Measurements from ENCODE around the gene ADGRE2. TPM values are rescaled to one million over a fixed set of nuclear protein-coding genes. Genes with fewer than 3 reads are reported as not detected.
"Not testable (repeated sequence)": the region's sequence is repeated elsewhere in the genome, so short reads cannot be mapped to it uniquely, and the experiment has no call there.

ADGRE2 gene
- total RNA-seq, 2 donors from 2014 or later, result 1.3 to 1.8 TPM

DNA sequence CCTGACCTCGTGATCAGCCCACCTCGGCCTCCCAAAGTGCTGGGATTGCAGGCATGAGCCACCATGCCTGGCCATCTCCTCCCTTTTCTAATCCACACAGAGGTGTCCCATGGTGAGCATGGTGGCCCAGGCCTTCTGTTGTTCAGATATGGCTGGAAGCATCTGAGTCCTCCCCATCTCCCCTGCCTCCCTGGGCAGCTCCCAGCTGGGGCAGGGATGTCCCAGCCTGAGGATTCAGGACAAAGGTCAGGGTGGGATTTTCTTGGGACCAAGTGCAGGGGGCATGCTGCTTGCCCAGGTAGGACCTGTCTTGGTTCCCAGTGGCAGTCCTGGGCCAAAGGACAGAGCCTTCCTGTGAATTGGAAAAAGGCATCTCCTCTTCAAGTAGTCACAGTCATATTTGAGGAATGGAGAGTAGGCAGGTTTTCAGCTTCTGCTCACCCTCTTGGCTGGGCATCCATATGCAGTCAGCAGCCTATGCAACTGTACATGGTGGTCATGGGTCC is 10.8 kb downstream of the ADGRE2 start:
- H3K27ac ChIP-seq, result no peak overlapping the region
- no peak for DNase-seq
- no peaks in the 10 kb centered on the region for H3K9me3 ChIP-seq
- H3K4me1 ChIP-seq, result no peaks in the 10 kb centered on the region
- H3K36me3 ChIP-seq, result no peaks in the 10 kb centered on the region
- TF ChIP-seq, protein P1, sequence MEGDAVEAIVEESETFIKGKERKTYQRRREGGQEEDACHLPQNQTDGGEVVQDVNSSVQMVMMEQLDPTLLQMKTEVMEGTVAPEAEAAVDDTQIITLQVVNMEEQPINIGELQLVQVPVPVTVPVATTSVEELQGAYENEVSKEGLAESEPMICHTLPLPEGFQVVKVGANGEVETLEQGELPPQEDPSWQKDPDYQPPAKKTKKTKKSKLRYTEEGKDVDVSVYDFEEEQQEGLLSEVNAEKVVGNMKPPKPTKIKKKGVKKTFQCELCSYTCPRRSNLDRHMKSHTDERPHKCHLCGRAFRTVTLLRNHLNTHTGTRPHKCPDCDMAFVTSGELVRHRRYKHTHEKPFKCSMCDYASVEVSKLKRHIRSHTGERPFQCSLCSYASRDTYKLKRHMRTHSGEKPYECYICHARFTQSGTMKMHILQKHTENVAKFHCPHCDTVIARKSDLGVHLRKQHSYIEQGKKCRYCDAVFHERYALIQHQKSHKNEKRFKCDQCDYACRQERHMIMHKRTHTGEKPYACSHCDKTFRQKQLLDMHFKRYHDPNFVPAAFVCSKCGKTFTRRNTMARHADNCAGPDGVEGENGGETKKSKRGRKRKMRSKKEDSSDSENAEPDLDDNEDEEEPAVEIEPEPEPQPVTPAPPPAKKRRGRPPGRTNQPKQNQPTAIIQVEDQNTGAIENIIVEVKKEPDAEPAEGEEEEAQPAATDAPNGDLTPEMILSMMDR (IDR thresholded peaks at IDR 0.05), result no peak
- no peaks in the 10 kb centered on the region for H3K27me3 ChIP-seq
- no peak overlapping the region for H3K9ac ChIP-seq (ENCODE audit: low read depth in 2 of 2, low read length in 2 of 2)
- intact Hi-C loops (cut with DNase I), result loop anchor here (5.0 kb wide), 1 partner anchor 370 kb away; no protein-coding TSS in a partner anchor
- H3K4me3 ChIP-seq, result no peak overlapping the region

DNA sequence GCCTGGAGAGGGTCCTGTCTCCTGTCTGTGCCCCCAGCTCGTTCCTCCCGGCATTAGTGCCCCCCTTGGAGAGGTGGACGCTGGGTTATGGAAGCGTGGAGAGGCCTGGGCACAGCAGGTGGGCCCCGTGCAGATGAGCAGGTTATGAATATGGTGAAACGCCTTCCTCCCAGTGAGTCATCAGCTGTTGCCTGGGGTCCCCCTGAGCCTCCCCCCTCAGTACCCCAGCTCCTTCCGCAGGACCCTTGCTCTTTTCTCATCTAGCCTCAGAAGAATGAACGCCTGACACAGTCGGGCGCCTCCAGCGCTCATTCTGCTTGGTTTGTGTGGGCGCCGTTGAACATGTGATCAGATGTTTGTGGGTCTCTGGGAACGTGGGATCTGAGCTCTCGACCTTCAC is 12.5 kb downstream of the ADGRE2 start:
- not testable (repeated sequence) for DNase-seq; H3K9me3 ChIP-seq; H3K4me1 ChIP-seq; H3K36me3 ChIP-seq; H3K27ac ChIP-seq; H3K27me3 ChIP-seq; H3K9ac ChIP-seq (ENCODE audit: low read depth in 2 of 2, low read length in 2 of 2); H3K4me3 ChIP-seq
- intact Hi-C loops (cut with DNase I), result loop anchor here (5.0 kb wide), 1 partner anchor 369 kb away; no protein-coding TSS in a partner anchor

DNA sequence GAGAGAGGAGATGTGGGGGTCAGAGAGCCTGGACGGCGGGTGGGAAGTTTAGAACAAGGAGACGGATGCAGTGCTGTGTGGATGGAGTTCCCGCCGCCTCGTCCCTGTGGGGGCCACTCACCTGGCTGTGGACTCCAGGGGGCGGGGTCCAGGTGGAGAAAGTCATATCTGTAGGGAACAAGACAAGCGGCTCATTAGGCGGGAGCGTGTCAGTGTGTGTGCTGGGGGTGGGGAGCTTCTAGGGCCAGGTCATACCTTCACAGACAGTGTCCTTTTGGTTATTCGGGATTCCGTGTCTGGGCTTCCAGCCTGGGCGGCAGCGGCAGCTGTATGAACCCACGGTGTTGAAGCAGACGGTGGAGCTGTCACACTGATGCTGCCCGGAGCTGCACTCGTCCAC is 13.0 kb downstream of the ADGRE2 start:
- H3K9me3 ChIP-seq; H3K36me3 ChIP-seq; DNase-seq; H3K27me3 ChIP-seq; H3K4me1 ChIP-seq; H3K4me3 ChIP-seq; H3K9ac ChIP-seq (ENCODE audit: low read depth in 2 of 2, low read length in 2 of 2); H3K27ac ChIP-seq: not testable (repeated sequence)
- intact Hi-C loops (cut with DNase I), result loop anchor here (5.0 kb wide), 1 partner anchor 368 kb away; no protein-coding TSS in a partner anchor

DNA sequence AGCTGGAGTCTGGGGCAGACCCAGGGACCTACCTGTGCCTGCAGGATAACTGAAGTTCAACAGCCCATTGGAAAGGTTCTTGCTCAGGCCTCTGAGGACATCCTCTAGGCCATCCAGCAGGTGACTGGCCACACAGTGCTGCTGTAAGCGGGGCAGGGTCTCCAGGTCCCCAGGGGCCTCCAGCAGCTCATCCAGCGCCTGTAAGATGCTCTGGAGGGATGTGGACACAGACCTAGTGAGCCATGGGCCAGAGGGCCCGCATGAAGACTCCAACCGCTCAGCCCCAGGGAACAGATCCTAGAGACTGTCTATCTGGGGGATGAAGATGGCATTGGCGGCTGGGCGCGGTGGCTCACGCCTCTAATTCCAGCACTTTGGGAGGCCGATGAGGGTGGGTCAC is 14.0 kb downstream of the ADGRE2 start:
- DNase-seq, result no peak
- intact Hi-C loops (cut with DNase I), result no loop called here
- Histone ChIP-seq H3K36me3 (no peaks in the 10 kb centered on the region), H3K27me3 (no peaks in the 10 kb centered on the region), H3K4me1 (no peaks in the 10 kb centered on the region), H3K9me3 (no peaks in the 10 kb centered on the region), H3K9ac (ENCODE audit: low read depth in 2 of 2, low read length in 2 of 2) (no peak overlapping the region), H3K27ac (no peak overlapping the region), H3K4me3 (no peak overlapping the region)
- TF ChIP-seq, protein P1 (IDR thresholded peaks at IDR 0.05), result no peak

DNA sequence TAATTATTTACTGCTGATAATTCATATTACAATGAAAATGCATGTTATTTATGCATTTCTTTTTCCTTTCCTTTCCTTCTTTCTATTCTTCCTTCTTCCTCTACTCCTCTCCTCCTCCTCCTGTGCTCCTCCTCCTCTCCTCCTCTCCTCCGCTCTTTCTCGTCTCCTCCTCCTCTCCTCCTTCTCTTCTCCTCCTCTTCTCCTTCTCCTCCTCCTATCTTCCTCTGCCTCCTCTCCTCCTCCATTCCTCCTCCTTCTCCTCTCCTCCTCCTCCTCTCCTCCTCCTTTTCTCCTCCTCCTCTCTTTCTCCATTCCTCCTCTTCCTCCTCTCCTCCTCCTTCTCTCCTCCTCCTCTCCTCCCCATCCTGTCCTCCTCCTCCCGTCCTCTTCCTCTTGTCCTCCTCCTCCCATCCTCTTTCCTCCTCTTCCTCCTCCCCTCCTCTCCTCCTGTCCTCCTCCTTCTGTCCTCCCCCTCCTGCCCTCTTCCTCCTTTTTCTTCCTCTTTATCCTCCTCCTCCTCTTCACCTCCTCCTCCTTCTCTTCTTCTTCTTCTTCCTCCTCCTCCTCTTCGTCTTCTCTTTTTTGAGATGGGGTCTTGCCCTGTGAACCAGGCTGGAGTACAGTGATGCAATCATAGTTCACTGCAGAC is 14.7 kb downstream of the ADGRE2 start:
- Histone ChIP-seq H3K4me3 (no peak overlapping the region), H3K36me3 (no peaks in the 10 kb centered on the region)

DNA sequence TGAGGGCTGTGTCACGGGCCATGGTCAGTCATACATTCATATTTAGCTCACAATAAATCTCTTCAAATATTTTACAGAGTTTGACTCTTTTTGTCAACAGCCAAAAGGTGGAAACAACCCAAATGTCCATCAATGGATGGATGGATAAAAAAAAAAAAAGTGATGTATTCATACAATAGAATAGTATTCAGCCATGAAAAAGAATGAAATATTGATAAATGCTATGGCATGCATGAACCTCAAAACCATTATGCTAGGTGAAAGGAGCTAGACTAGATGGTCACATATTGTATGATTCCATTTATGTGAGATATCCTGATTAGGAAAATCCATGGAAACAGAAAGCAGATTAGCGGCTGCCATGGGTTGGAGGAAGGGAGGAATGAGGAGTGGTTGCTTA is 16.2 kb downstream of the ADGRE2 start:
- H3K27me3 ChIP-seq, result no peaks in the 10 kb centered on the region
- no peak overlapping the region for H3K9ac ChIP-seq (ENCODE audit: low read depth in 2 of 2, low read length in 2 of 2)
- no peak for DNase-seq
- H3K36me3 ChIP-seq, result no peaks in the 10 kb centered on the region
- no peak overlapping the region for H3K27ac ChIP-seq
- H3K4me3 ChIP-seq, result no peak overlapping the region
- H3K9me3 ChIP-seq, result no peaks in the 10 kb centered on the region
- H3K4me1 ChIP-seq, result no peaks in the 10 kb centered on the region
- TF ChIP-seq, protein P1 (IDR thresholded peaks at IDR 0.05), result no peak
- intact Hi-C loops (cut with DNase I), result no loop called here

More for the DNA sequence above, 14.7 kb downstream of the ADGRE2 start:
- Histone ChIP-seq H3K27me3 (no peaks in the 10 kb centered on the region), H3K27ac (no peak overlapping the region), H3K9me3 (no peaks in the 10 kb centered on the region), H3K9ac (ENCODE audit: low read depth in 2 of 2, low read length in 2 of 2) (no peak overlapping the region), H3K4me1 (no peaks in the 10 kb centered on the region)
- intact Hi-C loops (cut with DNase I), result no loop called here
- TF ChIP-seq, protein P1 (IDR thresholded peaks at IDR 0.05), result no peak
- DNase-seq, result no peak
